DND-41 (cell line): Measurements from ENCODE around the gene AKAP9.

ENCODE experiments used
- CTCF ChIP-seq: IDR thresholded peaks from 2 replicates; pipeline ENCODE4 v1.5.1; 2012; ENCODE audit warnings: borderline replicate concordance, low read length, moderate library complexity, mild to moderate bottlenecking; ENCODE audit not compliant: poor library complexity, severe bottlenecking; ENCODE audit errors: extremely low read depth
- EZH2 ChIP-seq: IDR thresholded peaks from 3 replicates; pipeline ENCODE4 v1.6.1; 2012; ENCODE audit warnings: borderline replicate concordance, low read depth, mild to moderate bottlenecking, moderate library complexity, low read length, inconsistent platforms; ENCODE audit not compliant: severe bottlenecking

GRCh38 chr7:92141161-92141560, 200.5 kb downstream of the AKAP9 start:
- TF ChIP-seq CTCF (no peak), EZH2 (no peak)
